Left lung (tissue), 10 donors: ENCODE data around the gene KSR1. TPM values are rescaled to one million over a fixed set of nuclear protein-coding genes. Genes with fewer than 3 reads are reported as not detected.
"Not testable (repeated sequence)": the region's sequence is repeated elsewhere in the genome, so short reads cannot be mapped to it uniquely, and the experiment has no call there.

Experiments used
- ATAC-seq: fragments of 200-7000 bp; cut with Tn5 transposase; one replicate; pipeline ENCODE4 v1.9.1; 2020; ENCODE audit warnings: moderate library complexity
- DNase-seq, 4 donors: peaks; one replicate each; pipeline ENCODE4 v3.0.0-alpha.2; 2013 to 2020
- H3K27ac ChIP-seq, 2 donors: fragments of 200-600 bp; sonication (generic) in 1 of 2; one replicate each; pipeline versions ENCODE4 v1.5.0 to v1.8.0; 2020 to 2021
- H3K27me3 ChIP-seq, 2 donors: fragments of 200-600 bp; sonication (generic) in 1 of 2; one replicate each; pipeline versions ENCODE4 v1.5.0 to v1.8.0; 2020 to 2021
- H3K36me3 ChIP-seq, 2 donors: fragments of 200-600 bp; sonication (generic) in 1 of 2; one replicate each; pipeline versions ENCODE4 v1.5.0 to v1.8.0; 2020 to 2021
- H3K4me1 ChIP-seq, 2 donors: fragments of 200-600 bp; one replicate each; pipeline ENCODE4 v1.8.0; 2021
- H3K4me3 ChIP-seq, 2 donors: fragments of 200-600 bp; sonication (generic) in 1 of 2; one replicate each; pipeline versions ENCODE4 v1.5.0 to v1.8.0; 2020 to 2021; ENCODE audit warnings: mild to moderate bottlenecking in 1 of 2
- H3K9me3 ChIP-seq, 2 donors: fragments of 200-600 bp; sonication (generic) in 1 of 2; one replicate each; pipeline versions ENCODE4 v1.5.0 to v1.8.0; 2020 to 2021
- intact Hi-C, 2 donors: fragments of 100-400 bp; cut with DNase I; formaldehyde crosslinking; loops; one replicate each; pipeline versions ENCODE4 v1.11.2 to v1.14.2; 2022
- polyA plus RNA-seq, 6 donors: library from polyadenylated mRNA; unstranded; fragments of 120-200 nt; gene quantifications; one replicate each; pipeline ENCODE4 v1.2.1, GENCODE V29; 2013; ENCODE audit not compliant: insufficient read length in 6 of 6
- total RNA-seq, 2 donors: library from RNA; stranded (reverse); fragmentation: NEBNext Ultra II Directional; extraction: Animal tissue kit (Norgen Biotek cat#: 25700); gene quantifications; one replicate each; pipeline ENCODE4 v1.2.1, GENCODE V29; 2021
- TF ChIP-seq, protein P1 (sequence below), 2 donors: fragments of 200-600 bp; sonication (generic) in 1 of 2; IDR thresholded peaks; one replicate each; pipeline versions ENCODE4 v1.5.0 to v1.8.0; 2021; ENCODE audit warnings: antibody characterized with exemption in 2 of 2
- donor health status: DM: no; HTN: yes; CAD: no.
- donor health status: DM: no; HTN: no; CAD: no.

KSR1 gene
- total and polyA plus RNA-seq, 8 donors = 35.0 to 70.0 (median 62.5) TPM

DNA sequence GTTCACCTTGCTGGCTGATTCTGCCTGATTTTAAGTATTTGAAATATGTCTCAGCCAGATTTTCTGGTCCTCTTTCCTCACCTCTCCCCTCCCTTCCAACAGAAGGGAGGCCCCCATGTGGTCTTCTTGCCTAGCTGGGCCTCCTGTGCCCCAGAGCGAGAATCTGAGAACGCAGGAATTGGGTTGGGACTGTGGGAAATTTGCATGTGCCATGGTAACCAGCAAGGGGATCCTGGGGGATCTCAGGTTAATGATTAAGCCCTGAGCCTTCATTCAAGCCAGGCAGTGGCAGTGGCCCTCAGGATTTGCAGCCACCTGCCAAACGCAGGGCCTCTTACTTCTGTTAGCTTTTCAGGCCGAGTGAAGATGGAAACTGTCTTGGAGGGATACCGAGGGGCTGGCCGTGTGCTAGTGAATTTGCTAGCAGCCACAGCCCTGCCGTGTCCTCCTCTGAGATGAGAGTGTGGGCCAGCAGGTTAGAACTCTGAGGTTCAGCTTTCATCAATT, 40.2 kb downstream of the KSR1 start:
- H3K9me3 ChIP-seq = peaks cover 0 to 5% of the 10 kb centered on the region in 2 donors
- H3K36me3 ChIP-seq = no peaks in the 10 kb centered on the region
- intact Hi-C loops = no loop called here
- DNase-seq (peak in 2 of 4 donors; percentile 34 to 75), ATAC-seq (no peak)
- H3K27ac ChIP-seq = no peak overlapping the region
- H3K4me1 ChIP-seq = peaks cover 24 to 48% of the 10 kb centered on the region in 2 donors
- no peak overlapping the region for H3K4me3 ChIP-seq
- no peaks in the 10 kb centered on the region for H3K27me3 ChIP-seq
- TF ChIP-seq, protein P1, sequence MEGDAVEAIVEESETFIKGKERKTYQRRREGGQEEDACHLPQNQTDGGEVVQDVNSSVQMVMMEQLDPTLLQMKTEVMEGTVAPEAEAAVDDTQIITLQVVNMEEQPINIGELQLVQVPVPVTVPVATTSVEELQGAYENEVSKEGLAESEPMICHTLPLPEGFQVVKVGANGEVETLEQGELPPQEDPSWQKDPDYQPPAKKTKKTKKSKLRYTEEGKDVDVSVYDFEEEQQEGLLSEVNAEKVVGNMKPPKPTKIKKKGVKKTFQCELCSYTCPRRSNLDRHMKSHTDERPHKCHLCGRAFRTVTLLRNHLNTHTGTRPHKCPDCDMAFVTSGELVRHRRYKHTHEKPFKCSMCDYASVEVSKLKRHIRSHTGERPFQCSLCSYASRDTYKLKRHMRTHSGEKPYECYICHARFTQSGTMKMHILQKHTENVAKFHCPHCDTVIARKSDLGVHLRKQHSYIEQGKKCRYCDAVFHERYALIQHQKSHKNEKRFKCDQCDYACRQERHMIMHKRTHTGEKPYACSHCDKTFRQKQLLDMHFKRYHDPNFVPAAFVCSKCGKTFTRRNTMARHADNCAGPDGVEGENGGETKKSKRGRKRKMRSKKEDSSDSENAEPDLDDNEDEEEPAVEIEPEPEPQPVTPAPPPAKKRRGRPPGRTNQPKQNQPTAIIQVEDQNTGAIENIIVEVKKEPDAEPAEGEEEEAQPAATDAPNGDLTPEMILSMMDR (IDR thresholded peaks at IDR 0.05) = no peak

DNA sequence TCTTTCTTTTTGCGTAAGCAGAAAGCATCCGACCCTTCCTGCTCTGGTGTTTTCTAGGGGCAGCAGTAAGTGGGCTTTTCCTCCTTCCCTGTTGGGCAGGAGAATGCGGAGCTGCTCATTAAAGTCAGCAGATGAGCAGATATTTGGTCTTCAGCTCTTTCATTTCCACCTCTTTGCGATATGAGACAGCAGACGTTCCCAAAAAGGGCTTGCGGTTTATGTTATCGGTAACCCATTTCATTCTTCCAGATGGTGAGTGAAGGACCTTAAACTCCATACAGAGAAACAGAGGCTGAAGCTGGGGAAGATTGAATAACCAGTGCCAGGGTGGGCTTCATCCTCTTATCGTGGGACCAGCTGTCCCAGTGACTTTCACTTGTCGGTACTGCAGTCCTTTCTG, 40.7 kb downstream of the KSR1 start:
- Histone ChIP-seq H3K27ac (no peak overlapping the region), H3K9me3 (peaks cover 0 to 6% of the 10 kb centered on the region in 2 donors)
- intact Hi-C loops = no loop called here

DNA sequence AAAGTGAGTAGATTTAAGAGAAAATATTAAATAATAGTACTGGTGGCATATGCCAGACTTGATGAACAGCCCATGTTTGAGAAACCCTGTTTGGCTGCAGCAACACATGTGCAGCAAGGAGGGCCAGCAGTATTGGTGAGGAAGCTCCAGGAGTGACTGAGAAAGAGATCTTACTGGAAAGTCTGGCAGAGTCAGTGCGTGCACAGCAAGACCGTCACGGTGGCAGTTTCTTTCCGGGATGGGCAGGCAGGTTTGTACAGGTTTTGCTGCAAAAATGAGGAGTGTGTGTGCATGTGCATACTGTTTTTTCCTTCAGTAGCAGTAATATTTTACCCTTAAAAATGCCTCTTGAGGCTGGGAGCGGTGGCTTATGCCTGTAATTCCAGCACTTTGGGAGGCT, 41.4 kb downstream of the KSR1 start:
- Histone ChIP-seq H3K36me3 (no peaks in the 10 kb centered on the region), H3K9me3 (peaks cover 0 to 6% of the 10 kb centered on the region in 2 donors), H3K27me3 (no peaks in the 10 kb centered on the region), H3K4me3 (no peak overlapping the region), H3K4me1 (peaks cover 24 to 52% of the 10 kb centered on the region in 2 donors), H3K27ac (no peak overlapping the region)
- TF ChIP-seq, protein P1 (IDR thresholded peaks at IDR 0.05) = no peak
- DNase-seq = no peak
- no peak for ATAC-seq
- intact Hi-C loops = no loop called here

More for the DNA sequence above, 40.7 kb downstream of the KSR1 start:
- Histone ChIP-seq H3K4me1 (peaks cover 24 to 51% of the 10 kb centered on the region in 2 donors), H3K27me3 (no peaks in the 10 kb centered on the region), H3K4me3 (no peak overlapping the region), H3K36me3 (no peaks in the 10 kb centered on the region)
- TF ChIP-seq, protein P1 (IDR thresholded peaks at IDR 0.05) = no peak
- DNase-seq = no peak
- no peak for ATAC-seq

DNA sequence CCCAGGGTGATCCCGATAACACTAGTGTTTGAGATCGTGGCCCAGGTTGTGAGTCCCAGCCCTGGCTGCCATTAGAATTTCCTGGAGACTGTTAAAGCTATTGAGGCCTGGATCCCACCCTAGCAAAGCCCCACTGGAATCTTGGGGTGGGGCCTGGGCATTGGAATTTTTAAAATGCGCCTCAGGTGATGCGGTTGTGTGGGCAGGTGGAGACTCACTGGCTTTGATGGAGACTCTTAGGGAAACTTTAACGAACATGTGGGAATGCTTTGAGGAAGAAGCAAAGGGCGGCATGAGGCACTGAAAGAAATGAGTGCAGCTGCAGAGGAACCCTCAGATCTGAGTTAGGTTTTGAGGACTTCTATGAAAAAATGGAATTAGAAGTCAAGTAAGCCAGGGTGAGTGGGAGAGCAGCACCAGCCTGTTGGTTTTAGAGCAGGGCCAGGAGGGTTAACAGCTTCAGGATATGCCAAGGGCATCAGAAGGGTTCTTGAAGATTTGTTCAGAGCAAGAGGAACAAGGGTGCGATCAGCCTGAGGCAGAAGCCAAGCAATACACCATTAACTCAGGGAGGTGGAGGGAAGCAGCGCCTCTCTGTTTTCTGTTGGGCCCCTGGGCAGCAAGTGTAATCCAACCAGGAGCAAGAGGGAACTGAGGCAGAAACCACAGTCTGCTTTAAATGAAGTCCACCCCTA, 42.5 kb downstream of the KSR1 start:
- Histone ChIP-seq H3K9me3 (peaks cover 0 to 6% of the 10 kb centered on the region in 2 donors), H3K36me3 (no peaks in the 10 kb centered on the region), H3K4me1 (peaks cover 20 to 49% of the 10 kb centered on the region in 2 donors), H3K27me3 (no peaks in the 10 kb centered on the region), H3K4me3 (no peak overlapping the region), H3K27ac (no peak overlapping the region)
- no peak for DNase-seq
- ATAC-seq = peak; percentile 54
- TF ChIP-seq, protein P1 (IDR thresholded peaks at IDR 0.05) = no peak
- intact Hi-C loops = no loop called here

DNA sequence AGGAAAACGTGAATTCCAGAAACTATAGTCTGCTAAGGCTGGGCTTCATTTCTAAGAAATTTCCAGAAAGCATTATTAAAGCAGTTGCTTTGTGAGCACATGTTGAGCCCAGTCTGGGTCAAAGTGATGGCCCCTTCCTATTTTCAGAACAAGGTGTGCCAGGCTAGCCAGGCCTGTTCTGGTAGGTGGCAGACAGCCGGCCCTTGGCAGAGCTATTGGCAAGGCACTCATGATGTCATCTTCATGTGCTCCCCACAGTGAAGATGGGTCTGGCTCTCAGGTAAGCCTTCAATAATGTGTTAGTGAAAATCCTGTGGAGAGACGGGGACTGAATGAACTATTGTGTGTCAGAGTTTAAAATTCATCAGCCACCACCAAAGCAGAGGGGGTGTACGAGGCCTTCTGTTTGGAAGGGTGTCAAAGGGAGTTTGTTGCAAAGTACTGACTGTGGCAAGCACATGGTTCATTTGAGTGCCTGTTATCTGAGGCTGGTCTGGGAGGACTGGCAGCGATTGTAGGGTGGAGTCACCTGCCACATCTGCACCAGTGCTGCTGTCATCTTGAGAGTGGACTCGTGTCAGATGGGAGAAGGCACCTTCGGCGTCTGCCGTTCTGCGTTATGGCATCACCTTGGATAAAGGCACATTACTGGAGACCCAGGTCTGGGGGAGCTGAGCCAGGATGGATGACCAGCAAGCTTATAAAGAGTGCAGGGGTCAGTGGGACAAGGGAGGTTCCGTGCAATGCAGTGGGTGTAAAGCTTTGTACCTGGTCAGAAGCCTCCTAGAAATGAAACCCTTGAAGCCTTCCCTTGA, 43.4 kb downstream of the KSR1 start:
- no peaks in the 10 kb centered on the region for H3K27me3 ChIP-seq
- no peak overlapping the region for H3K27ac ChIP-seq
- no peak overlapping the region for H3K4me3 ChIP-seq
- intact Hi-C loops = no loop called here
- no peaks in the 10 kb centered on the region for H3K36me3 ChIP-seq
- DNase-seq (no peak), ATAC-seq (no peak)
- H3K9me3 ChIP-seq = peaks cover 0 to 6% of the 10 kb centered on the region in 2 donors
- TF ChIP-seq, protein P1 (IDR thresholded peaks at IDR 0.05) = no peak
- peaks cover 12 to 40% of the 10 kb centered on the region in 2 donors for H3K4me1 ChIP-seq

DNA sequence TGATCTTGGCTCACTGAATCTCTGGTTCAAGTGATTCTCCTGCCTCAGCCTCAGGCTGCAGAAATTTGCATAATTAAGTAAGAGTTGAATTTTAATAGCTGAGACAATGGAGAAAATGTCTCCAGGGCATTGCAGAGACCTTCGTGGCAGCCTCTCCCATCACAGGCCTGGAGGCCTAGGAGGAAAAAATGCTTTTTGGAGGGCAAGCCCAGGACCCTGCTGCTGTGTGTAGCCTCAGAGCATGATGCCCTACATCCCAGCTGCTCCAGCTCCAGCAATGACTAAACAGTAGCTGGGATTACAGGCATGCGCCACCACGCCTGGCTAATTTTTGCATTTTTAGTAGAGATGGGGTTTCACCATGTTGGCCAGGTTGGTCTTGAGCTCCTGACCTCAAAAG, 45.1 kb downstream of the KSR1 start:
- DNase-seq, H3K27ac ChIP-seq, H3K9me3 ChIP-seq, ATAC-seq, H3K4me3 ChIP-seq, intact Hi-C loops, H3K36me3 ChIP-seq, H3K27me3 ChIP-seq: not testable (repeated sequence)
- H3K4me1 ChIP-seq = peaks cover 2 to 29% of the 10 kb centered on the region in 2 donors
